Measurements from ENCODE around the gene PDGFD. TPM values are rescaled to one million over a fixed set of nuclear protein-coding genes. Genes with fewer than 3 reads are reported as not detected.

Gene PDGFD
- total RNA-seq (2014; rRNA removed; shearing (Covaris generic)) = 0.08 and 0.21 TPM in 2 replicates

DNA sequence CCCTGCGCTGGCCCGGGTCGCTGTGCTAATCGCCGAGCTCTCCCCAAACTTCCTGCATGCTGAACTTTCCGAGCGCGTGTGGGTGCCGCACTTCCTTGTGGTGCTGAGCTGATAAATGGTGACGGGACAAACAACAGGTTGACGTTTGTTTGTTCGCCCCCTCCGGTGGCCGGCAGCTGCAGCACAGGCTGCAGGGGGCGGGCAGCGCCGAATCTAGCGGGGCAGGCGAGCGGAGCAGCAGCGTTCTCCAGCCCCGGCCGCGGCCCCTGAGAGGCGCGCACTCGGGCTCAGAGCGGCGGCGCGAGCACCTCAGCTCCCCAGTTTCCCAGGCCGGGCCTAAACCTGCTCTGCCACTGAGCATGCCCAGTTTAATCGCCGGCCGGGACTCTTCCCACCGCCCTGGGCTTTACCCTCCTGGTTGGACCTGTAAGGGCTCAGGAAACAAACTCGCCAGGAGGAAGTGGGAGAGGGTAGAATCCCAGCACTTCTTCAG is at the start of gene PDGFD:
Gene PDGFD, minus strand, starts transcription at position 120 of the 493 bp plus-strand sequence.

GRCh38 chr11:104036588-104036987 is 127.4 kb downstream of the PDGFD start, which contains the start of gene DDI1:
TSS of gene DDI1 (plus strand) at chr11:104036640. CDS start at chr11:104036823, 183 bp downstream.

Other genes with a start within 250 kb of the PDGFD start
- not detected in 2 replicates for gene DDI1, start 127.5 kb downstream of the PDGFD start, total RNA-seq (2014; rRNA removed; shearing (Covaris generic))

All from A375 (cell line).